Muscle layer of colon (tissue), 2 donors: ENCODE results near the gene NECTIN3.

Source experiments
- H3K27ac ChIP-seq: one replicate; pipeline ENCODE4 v1.7.0; 2013; ENCODE audit warnings: low read depth, mild to moderate bottlenecking, low read length, moderate library complexity
- H3K27me3 ChIP-seq, 2 donors: one replicate each; pipeline ENCODE4 v1.7.0; 2013; ENCODE audit warnings: low read length in 2 of 2, mild to moderate bottlenecking in 2 of 2; ENCODE audit not compliant: insufficient read depth in 2 of 2, control insufficient read depth in 1 of 2
- H3K36me3 ChIP-seq: one replicate; pipeline ENCODE4 v1.7.0; 2013; ENCODE audit warnings: mild to moderate bottlenecking, low read length; ENCODE audit not compliant: insufficient read depth
- H3K4me1 ChIP-seq: one replicate; pipeline ENCODE4 v1.7.0; 2013; ENCODE audit warnings: mild to moderate bottlenecking, low read length; ENCODE audit not compliant: insufficient read depth
- H3K4me3 ChIP-seq, 2 donors: one replicate each; pipeline ENCODE4 v1.7.0; 2013; ENCODE audit warnings: low read length in 2 of 2, low read depth in 1 of 2, mild to moderate bottlenecking in 1 of 2, moderate library complexity in 1 of 2
- H3K9ac ChIP-seq: one replicate; pipeline ENCODE4 v1.7.0; 2013; ENCODE audit warnings: low read length
- H3K9me3 ChIP-seq: one replicate; pipeline ENCODE4 v1.7.0; 2013; ENCODE audit warnings: mild to moderate bottlenecking, low read length
- donor health status: abdominal sarcoma.
- donor health status: Adenocarcinoma of cecum.

Gene NECTIN3

GRCh38 chr3:111156517-111156916, 84.9 kb downstream of the NECTIN3 start:
- no peak overlapping the region for H3K27ac ChIP-seq
- H3K9me3 ChIP-seq = no peaks in the 10 kb centered on the region
- no peaks in the 10 kb centered on the region for H3K27me3 ChIP-seq
- no peak overlapping the region for H3K9ac ChIP-seq
- no peaks in the 10 kb centered on the region for H3K36me3 ChIP-seq
- no peaks in the 10 kb centered on the region for H3K4me1 ChIP-seq
- no peak overlapping the region for H3K4me3 ChIP-seq

DNA sequence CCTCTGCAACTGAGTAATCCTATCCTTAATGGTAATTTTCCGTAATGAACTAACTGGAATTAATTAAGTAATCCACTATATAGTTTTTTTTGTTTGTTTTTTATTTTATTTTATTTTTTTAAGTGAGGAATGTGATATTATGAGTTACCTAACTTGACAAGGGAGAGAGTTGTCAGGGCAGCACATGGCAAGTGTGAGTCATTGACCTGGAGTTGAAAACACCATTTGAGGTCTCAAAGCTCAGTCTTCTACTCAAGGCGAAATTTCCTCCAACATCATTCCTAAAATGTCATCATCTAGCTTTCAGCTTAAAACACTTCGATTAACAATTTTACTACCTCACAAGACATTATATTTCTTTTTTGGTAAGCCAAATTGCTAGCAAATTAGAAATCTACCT, 87.8 kb downstream of the NECTIN3 start:
- H3K4me1 ChIP-seq = no peaks in the 10 kb centered on the region
- H3K4me3 ChIP-seq = no peak overlapping the region
- no peak overlapping the region for H3K27ac ChIP-seq
- no peaks in the 10 kb centered on the region for H3K36me3 ChIP-seq
- no peaks in the 10 kb centered on the region for H3K9me3 ChIP-seq
- H3K9ac ChIP-seq = no peak overlapping the region
- no peaks in the 10 kb centered on the region for H3K27me3 ChIP-seq

- H3K4me3 ChIP-seq = no peak overlapping the region
- H3K9me3 ChIP-seq = no peaks in the 10 kb centered on the region
- no peaks in the 10 kb centered on the region for H3K4me1 ChIP-seq
- no peaks in the 10 kb centered on the region for H3K27me3 ChIP-seq
- no peak overlapping the region for H3K9ac ChIP-seq
- H3K36me3 ChIP-seq = no peaks in the 10 kb centered on the region
- no peak overlapping the region for H3K27ac ChIP-seq
Measured at GRCh38 chr3:111164621-111165020, 93.0 kb downstream of the NECTIN3 start.

DNA sequence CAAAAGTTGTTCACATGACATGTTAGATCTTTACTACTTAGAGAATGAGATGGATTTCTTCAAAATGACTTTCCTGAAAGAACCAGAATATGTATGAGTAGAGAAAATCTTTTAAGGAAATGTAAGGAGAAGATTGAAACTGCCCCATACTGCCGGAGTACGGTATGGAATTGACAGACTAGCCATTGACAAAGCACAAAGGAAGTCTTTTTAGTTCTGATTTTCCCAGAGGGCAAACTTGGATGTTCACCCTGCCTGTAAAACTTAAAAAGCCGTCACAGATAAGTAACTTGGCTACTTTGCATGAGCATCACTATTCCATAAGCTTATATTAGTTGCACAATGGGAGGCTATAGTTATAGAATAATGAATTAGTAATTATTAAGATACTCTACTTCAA, 93.8 kb downstream of the NECTIN3 start:
- Histone ChIP-seq H3K4me3 (no peak overlapping the region), H3K9me3 (no peaks in the 10 kb centered on the region), H3K9ac (no peak overlapping the region), H3K27ac (no peak overlapping the region), H3K27me3 (no peaks in the 10 kb centered on the region), H3K36me3 (no peaks in the 10 kb centered on the region), H3K4me1 (no peaks in the 10 kb centered on the region)

- Histone ChIP-seq H3K27me3 (no peaks in the 10 kb centered on the region), H3K36me3 (peaks cover 4% of the 10 kb centered on the region), H3K9ac (no peak overlapping the region), H3K4me3 (no peak overlapping the region), H3K27ac (no peak overlapping the region), H3K9me3 (no peaks in the 10 kb centered on the region), H3K4me1 (no peaks in the 10 kb centered on the region)
Measured at GRCh38 chr3:111173328-111173900, 101.8 kb downstream of the NECTIN3 start.

GRCh38 chr3:111173906-111174305, 102.3 kb downstream of the NECTIN3 start:
- H3K4me3 ChIP-seq = no peak overlapping the region
- H3K27ac ChIP-seq = no peak overlapping the region
- no peaks in the 10 kb centered on the region for H3K4me1 ChIP-seq
- H3K9me3 ChIP-seq = no peaks in the 10 kb centered on the region
- no peaks in the 10 kb centered on the region for H3K27me3 ChIP-seq
- no peak overlapping the region for H3K9ac ChIP-seq
- H3K36me3 ChIP-seq = peaks cover 4% of the 10 kb centered on the region

GRCh38 chr3:111190518-111190917, 118.9 kb downstream of the NECTIN3 start:
- H3K27me3 ChIP-seq = no peaks in the 10 kb centered on the region
- no peak overlapping the region for H3K4me3 ChIP-seq
- no peaks in the 10 kb centered on the region for H3K9me3 ChIP-seq
- no peak overlapping the region for H3K9ac ChIP-seq
- no peaks in the 10 kb centered on the region for H3K4me1 ChIP-seq
- peaks cover 25% of the 10 kb centered on the region for H3K36me3 ChIP-seq
- no peak overlapping the region for H3K27ac ChIP-seq

- H3K9ac ChIP-seq = no peak overlapping the region
- peaks cover 27% of the 10 kb centered on the region for H3K36me3 ChIP-seq
- H3K9me3 ChIP-seq = no peaks in the 10 kb centered on the region
- H3K27ac ChIP-seq = no peak overlapping the region
- H3K4me3 ChIP-seq = no peak overlapping the region
- H3K4me1 ChIP-seq = no peaks in the 10 kb centered on the region
- no peaks in the 10 kb centered on the region for H3K27me3 ChIP-seq
Measured at GRCh38 chr3:111193472-111193871, 121.9 kb downstream of the NECTIN3 start.

DNA sequence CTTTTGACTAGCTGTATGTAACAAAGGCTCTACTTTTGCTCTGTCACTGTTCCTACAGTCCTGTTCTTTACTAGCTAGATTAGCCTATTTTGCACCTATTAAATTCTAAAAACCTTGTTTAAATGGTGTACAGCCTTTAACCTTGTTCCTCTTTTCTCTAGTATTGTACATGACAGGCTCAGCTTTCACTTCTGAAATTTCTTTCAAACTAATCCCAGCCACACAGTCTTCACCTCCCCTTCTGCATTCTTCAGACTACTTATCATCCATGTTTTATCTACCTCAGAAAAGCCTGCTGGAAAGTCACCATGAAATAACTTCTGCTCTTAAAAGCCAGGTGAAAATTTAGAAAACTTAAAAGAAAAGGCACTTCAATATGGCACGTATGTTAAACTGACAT, 122.4 kb downstream of the NECTIN3 start:
- H3K27me3 ChIP-seq = no peaks in the 10 kb centered on the region
- no peaks in the 10 kb centered on the region for H3K4me1 ChIP-seq
- H3K9ac ChIP-seq = no peak overlapping the region
- H3K27ac ChIP-seq = no peak overlapping the region
- H3K36me3 ChIP-seq = peaks cover 27% of the 10 kb centered on the region
- H3K4me3 ChIP-seq = no peak overlapping the region
- H3K9me3 ChIP-seq = no peaks in the 10 kb centered on the region

DNA sequence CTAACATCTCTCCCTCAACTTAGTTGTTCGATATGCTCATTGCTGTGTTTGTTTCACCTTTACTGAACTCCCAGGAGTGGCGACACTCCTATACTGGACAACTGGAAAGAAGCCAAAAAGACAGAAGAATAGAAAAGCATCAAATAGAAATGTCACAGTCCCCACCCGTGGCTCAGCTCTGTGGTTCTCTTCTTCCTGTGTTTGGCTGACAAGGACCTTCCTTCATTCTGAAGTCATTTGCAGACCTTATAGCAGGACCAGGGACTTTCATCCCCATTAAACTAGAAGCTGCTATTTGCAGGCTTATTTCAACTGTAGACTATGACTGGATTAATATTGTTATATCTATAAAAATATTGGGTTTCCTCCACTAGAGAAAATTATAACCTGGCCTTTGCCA, 125.9 kb downstream of the NECTIN3 start:
- Histone ChIP-seq H3K27ac (no peak overlapping the region), H3K4me1 (peaks cover 11% of the 10 kb centered on the region), H3K9ac (no peak overlapping the region), H3K4me3 (no peak overlapping the region), H3K9me3 (no peaks in the 10 kb centered on the region), H3K36me3 (peaks cover 25% of the 10 kb centered on the region), H3K27me3 (no peaks in the 10 kb centered on the region)

- no peak overlapping the region for H3K27ac ChIP-seq
- H3K4me1 ChIP-seq = peaks cover 11% of the 10 kb centered on the region
- H3K9me3 ChIP-seq = no peaks in the 10 kb centered on the region
- H3K9ac ChIP-seq = no peak overlapping the region
- H3K36me3 ChIP-seq = peaks cover 7% of the 10 kb centered on the region
- no peaks in the 10 kb centered on the region for H3K27me3 ChIP-seq
- H3K4me3 ChIP-seq = no peak overlapping the region
Measured at GRCh38 chr3:111200027-111200426, 128.4 kb downstream of the NECTIN3 start.

- no peak overlapping the region for H3K4me3 ChIP-seq
- no peaks in the 10 kb centered on the region for H3K27me3 ChIP-seq
Measured at GRCh38 chr3:111210003-111210711, 138.5 kb downstream of the NECTIN3 start.

More at GRCh38 chr3:111210003-111210711, 138.5 kb downstream of the NECTIN3 start:
- Histone ChIP-seq H3K9me3 (no peaks in the 10 kb centered on the region), H3K4me1 (no peaks in the 10 kb centered on the region), H3K36me3 (no peaks in the 10 kb centered on the region), H3K9ac (no peak overlapping the region), H3K27ac (no peak overlapping the region)
